ENCODE results near the gene CSNK1A1L. TPM values are rescaled to one million over a fixed set of nuclear protein-coding genes. Genes with fewer than 3 reads are reported as not detected.

Gene CSNK1A1L
- total and polyA plus RNA-seq, 2 of the 4 experiments (the other 2 are of a cell fraction) = not detected

GRCh38 chr13:37129866-37130265 lies 24.4 kb upstream of the CSNK1A1L start:
- Histone ChIP-seq H3K27ac (ENCODE audit: insufficient read depth, low read length) (no peak overlapping the region), H4K91ac (ENCODE audit: insufficient read depth, low read depth, low read length) (no peak overlapping the region), H4K5ac (ENCODE audit: low read depth, low read length) (no peak overlapping the region), H3K23ac (ENCODE audit: low read depth, low read length) (no peak overlapping the region), H4K20me1 (ENCODE audit: insufficient read depth, low read length) (no peaks in the 10 kb centered on the region), H3K14ac (replicated peaks; ENCODE audit: low read depth, low read length) (no peak overlapping the region), H2BK5ac (ENCODE audit: low read depth, low read length, poor library complexity, severe bottlenecking) (no peak overlapping the region), H2AK5ac (ENCODE audit: low read depth, low read length) (peak overlapping the region; percentile 34), H3K4ac (ENCODE audit: low read depth, low read length) (no peak overlapping the region), H2AK9ac (replicated peaks; ENCODE audit: low read depth, low read length, poor library complexity) (no peak overlapping the region), H3K4me2 (ENCODE audit: low read depth, low read length) (no peak overlapping the region), H2BK120ac (ENCODE audit: low read depth, low read length) (no peak overlapping the region), H3K27me3 (ENCODE audit: control insufficient read depth, insufficient read depth, low read length) (no peaks in the 10 kb centered on the region), H3K79me1 (ENCODE audit: low read depth in 1 of 2, low read length in 2 of 2) (no peaks in the 10 kb centered on the region), H3K9me1 (ENCODE audit: insufficient read depth, low read length) (no peaks in the 10 kb centered on the region; the same call in 1 of the 2 replicates), H3K9ac (ENCODE audit: low read depth, low read length) (no peak overlapping the region), H2BK15ac (ENCODE audit: low read depth, low read length) (no peak overlapping the region), H3K56ac (ENCODE audit: extremely low read depth, insufficient read depth, low read length) (no peak overlapping the region), H3K4me1 (ENCODE audit: control insufficient read depth, insufficient read depth, low read length) (peaks cover 7% of the 10 kb centered on the region), H2AFZ (replicated peaks; ENCODE audit: low read length, poor library complexity) (no peak overlapping the region), H3K18ac (ENCODE audit: low read depth, low read length) (no peak overlapping the region), H2BK20ac (ENCODE audit: low read depth, low read length) (peak overlapping the region; percentile 35; the same call in 1 of the 2 replicates), H3K36me3 (ENCODE audit: control insufficient read depth, insufficient read depth, low read length) (no peaks in the 10 kb centered on the region), H3K4me3 (ENCODE audit: insufficient read depth, low read depth, low read length) (no peak overlapping the region), H4K8ac (ENCODE audit: low read depth in 2 of 2, low read length in 2 of 2) (no peak overlapping the region), H3K9me3 (ENCODE audit: control insufficient read depth, insufficient read depth, low read length) (no peaks in the 10 kb centered on the region)
- in situ Hi-C loops (cut with MboI; ENCODE audit: low sequenced_read_pairs) = no loop called here
- TF ChIP-seq FOS (IDR thresholded peaks at IDR 0.05; ENCODE audit: low read depth, low read length) = no peak
- TF ChIP-seq POLR2A (IDR thresholded peaks at IDR 0.05; ENCODE audit: low read depth, low read length) = no peak
- no peak for TF ChIP-seq BHLHE40 (IDR thresholded peaks at IDR 0.05; ENCODE audit: low read depth, low read length)
- TF ChIP-seq CTCF (conservative IDR thresholded peaks at IDR 0.05; ENCODE audit: low read depth, low read length) = no peak
- TF ChIP-seq ELK1 (IDR thresholded peaks at IDR 0.05; ENCODE audit: borderline replicate concordance, low read depth, low read length) = no peak
- TF ChIP-seq USF2 (IDR thresholded peaks at IDR 0.05; ENCODE audit: low read depth, low read length) = no peak
- TF ChIP-seq MAFK (IDR thresholded peaks at IDR 0.05; ENCODE audit: low read depth, low read length) = no peak
- no peak for TF ChIP-seq RCOR1 (IDR thresholded peaks at IDR 0.05; ENCODE audit: insufficient replicate concordance, low read length)
- no peak for TF ChIP-seq CEBPB (IDR thresholded peaks at IDR 0.05; ENCODE audit: low read depth, low read length)
- TF ChIP-seq CHD1 (IDR thresholded peaks at IDR 0.05; ENCODE audit: low read depth, low read length) = no peak
- TF ChIP-seq MXI1 (IDR thresholded peaks at IDR 0.05; ENCODE audit: borderline replicate concordance, low read depth, low read length) = no peak
- TF ChIP-seq NFE2L2 (IDR thresholded peaks at IDR 0.05; ENCODE audit: low read depth, low read length) = no peak
- no peak for DNase-seq
- ChIA-PET POLR2A (ENCODE audit: unreplicated experiment) (no interaction called here), CTCF (no interaction called here)
- intact Hi-C loops (cut with micrococcal nuclease) = no loop called here
- no CpG with 5 or more reads among the region's 4 CpGs for WGBS, 2 experiments (ENCODE audit: extremely low coverage in 2 of 2, insufficient read length in 1 of 2)
- no TSS peak for BruUV-seq (replicated peaks)
- dilution Hi-C loops (cut with HindIII; ENCODE audit: low sequenced_read_pairs, unreplicated experiment) = no loop called here
- ATAC-seq (ENCODE audit: low read depth) = no peak

Data from IMR-90 (cell line).